ENCODE data around the gene SFXN1.

DNA sequence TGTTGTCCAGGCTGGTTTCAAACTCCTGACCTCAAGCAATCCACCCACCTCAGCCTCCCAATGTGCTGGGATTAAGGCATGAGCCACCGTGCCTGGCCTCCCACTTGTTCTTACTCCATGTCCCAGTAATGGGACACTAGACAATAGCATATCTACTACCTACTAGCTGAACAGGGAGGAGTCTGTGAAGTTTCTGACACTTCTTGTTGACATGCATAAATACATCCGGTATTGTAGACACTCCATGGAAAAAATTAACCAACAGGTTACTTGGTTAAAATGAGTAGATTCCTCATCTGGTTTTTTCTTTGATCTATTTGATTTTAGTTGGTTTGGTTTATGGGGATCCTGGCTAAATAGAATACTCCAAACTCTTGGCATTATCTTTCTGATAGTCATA is 88.3 kb downstream of the SFXN1 start:
- TF ChIP-seq, protein P1, sequence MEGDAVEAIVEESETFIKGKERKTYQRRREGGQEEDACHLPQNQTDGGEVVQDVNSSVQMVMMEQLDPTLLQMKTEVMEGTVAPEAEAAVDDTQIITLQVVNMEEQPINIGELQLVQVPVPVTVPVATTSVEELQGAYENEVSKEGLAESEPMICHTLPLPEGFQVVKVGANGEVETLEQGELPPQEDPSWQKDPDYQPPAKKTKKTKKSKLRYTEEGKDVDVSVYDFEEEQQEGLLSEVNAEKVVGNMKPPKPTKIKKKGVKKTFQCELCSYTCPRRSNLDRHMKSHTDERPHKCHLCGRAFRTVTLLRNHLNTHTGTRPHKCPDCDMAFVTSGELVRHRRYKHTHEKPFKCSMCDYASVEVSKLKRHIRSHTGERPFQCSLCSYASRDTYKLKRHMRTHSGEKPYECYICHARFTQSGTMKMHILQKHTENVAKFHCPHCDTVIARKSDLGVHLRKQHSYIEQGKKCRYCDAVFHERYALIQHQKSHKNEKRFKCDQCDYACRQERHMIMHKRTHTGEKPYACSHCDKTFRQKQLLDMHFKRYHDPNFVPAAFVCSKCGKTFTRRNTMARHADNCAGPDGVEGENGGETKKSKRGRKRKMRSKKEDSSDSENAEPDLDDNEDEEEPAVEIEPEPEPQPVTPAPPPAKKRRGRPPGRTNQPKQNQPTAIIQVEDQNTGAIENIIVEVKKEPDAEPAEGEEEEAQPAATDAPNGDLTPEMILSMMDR (IDR thresholded peaks at IDR 0.05; ENCODE audit: insufficient read depth, low read depth, low read length) = no peak
- no peak for TF ChIP-seq EZH2 (IDR thresholded peaks at IDR 0.05; ENCODE audit: insufficient read depth, low read length)
